HFFc6 (cell line): Measurements from ENCODE around the gene INHBA. TPM values are rescaled to one million over a fixed set of nuclear protein-coding genes. Genes with fewer than 3 reads are reported as not detected.
A peak's percentile ranks its signal among the peaks of the same experiment; 100 is the strongest.

Source experiments
- DNase-seq: peaks from one replicate; pipeline ENCODE4 v3.0.0-alpha.2; 2018
- H3K27ac Mint-ChIP-seq: 2 replicates; pipeline ENCODE4 v1.8.0; 2020; ENCODE audit warnings: mild to moderate bottlenecking, mixed read lengths
- H3K27me3 Mint-ChIP-seq: 2 replicates; pipeline ENCODE4 v1.8.0; 2021; ENCODE audit warnings: mild to moderate bottlenecking, moderate library complexity, mixed read lengths; ENCODE audit not compliant: insufficient read depth
- H3K36me3 Mint-ChIP-seq: 2 replicates; pipeline ENCODE4 v1.8.0; 2021; ENCODE audit warnings: low read depth, mixed read lengths
- H3K4me1 Mint-ChIP-seq: 2 replicates; pipeline ENCODE4 v1.8.0; 2020; ENCODE audit warnings: low read depth, mixed read lengths
- H3K4me3 Mint-ChIP-seq: 2 replicates; pipeline ENCODE4 v1.8.0; 2020; ENCODE audit warnings: mild to moderate bottlenecking, moderate library complexity, mixed read lengths
- H3K9me3 Mint-ChIP-seq: 2 replicates; pipeline ENCODE4 v1.8.0; 2020; ENCODE audit warnings: mild to moderate bottlenecking, mixed read lengths
- total RNA-seq, 6 experiments: library from RNA; stranded (reverse); fragmentation: NEBNext Ultra II Directional; extraction: Animal tissue kit (Norgen Biotek cat#: 25700); gene quantifications; 2 replicates in 1 of 6; 3 replicates in 5 of 6; pipeline ENCODE4 v1.2.3, GENCODE V29; 2021
- TF ChIP-seq, protein P1 (sequence below): fragments of 200-600 bp; sonication (generic); IDR thresholded peaks from 2 replicates; pipeline ENCODE4 v1.5.0; 2021; ENCODE audit warnings: antibody characterized with exemption, mild to moderate bottlenecking

Gene INHBA
- total RNA-seq, 6 experiments from 2014 or later: 18.1 to 29.9 (median 20.2) TPM

GRCh38 chr7:41641665-41642014 lies 61.2 kb downstream of the INHBA start:
- Mint-ChIP-seq H3K36me3 (no peaks in the 10 kb centered on the region), H3K4me1 (peaks cover 10% of the 10 kb centered on the region), H3K27ac (no peak overlapping the region), H3K27me3 (no peaks in the 10 kb centered on the region), H3K9me3 (no peaks in the 10 kb centered on the region), H3K4me3 (no peak overlapping the region)
- no peak for DNase-seq
- TF ChIP-seq, protein P1, sequence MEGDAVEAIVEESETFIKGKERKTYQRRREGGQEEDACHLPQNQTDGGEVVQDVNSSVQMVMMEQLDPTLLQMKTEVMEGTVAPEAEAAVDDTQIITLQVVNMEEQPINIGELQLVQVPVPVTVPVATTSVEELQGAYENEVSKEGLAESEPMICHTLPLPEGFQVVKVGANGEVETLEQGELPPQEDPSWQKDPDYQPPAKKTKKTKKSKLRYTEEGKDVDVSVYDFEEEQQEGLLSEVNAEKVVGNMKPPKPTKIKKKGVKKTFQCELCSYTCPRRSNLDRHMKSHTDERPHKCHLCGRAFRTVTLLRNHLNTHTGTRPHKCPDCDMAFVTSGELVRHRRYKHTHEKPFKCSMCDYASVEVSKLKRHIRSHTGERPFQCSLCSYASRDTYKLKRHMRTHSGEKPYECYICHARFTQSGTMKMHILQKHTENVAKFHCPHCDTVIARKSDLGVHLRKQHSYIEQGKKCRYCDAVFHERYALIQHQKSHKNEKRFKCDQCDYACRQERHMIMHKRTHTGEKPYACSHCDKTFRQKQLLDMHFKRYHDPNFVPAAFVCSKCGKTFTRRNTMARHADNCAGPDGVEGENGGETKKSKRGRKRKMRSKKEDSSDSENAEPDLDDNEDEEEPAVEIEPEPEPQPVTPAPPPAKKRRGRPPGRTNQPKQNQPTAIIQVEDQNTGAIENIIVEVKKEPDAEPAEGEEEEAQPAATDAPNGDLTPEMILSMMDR: no peak

- DNase-seq: no peak
- no peak overlapping the region for H3K27ac Mint-ChIP-seq
- H3K4me3 Mint-ChIP-seq: no peak overlapping the region
Observed at GRCh38 chr7:41641011-41641664, 61.8 kb downstream of the INHBA start.

GRCh38 chr7:41640487-41640886 lies 62.4 kb downstream of the INHBA start:
- Mint-ChIP-seq H3K36me3 (no peaks in the 10 kb centered on the region), H3K4me1 (peaks cover 17% of the 10 kb centered on the region), H3K9me3 (no peaks in the 10 kb centered on the region), H3K4me3 (no peak overlapping the region), H3K27ac (no peak overlapping the region), H3K27me3 (no peaks in the 10 kb centered on the region)
- DNase-seq: no peak
- TF ChIP-seq, protein P1: no peak

More at GRCh38 chr7:41641011-41641664, 61.8 kb downstream of the INHBA start:
- Mint-ChIP-seq H3K27me3 (no peaks in the 10 kb centered on the region), H3K36me3 (no peaks in the 10 kb centered on the region), H3K4me1 (peaks cover 15% of the 10 kb centered on the region), H3K9me3 (no peaks in the 10 kb centered on the region)
- TF ChIP-seq, protein P1: no peak

DNA sequence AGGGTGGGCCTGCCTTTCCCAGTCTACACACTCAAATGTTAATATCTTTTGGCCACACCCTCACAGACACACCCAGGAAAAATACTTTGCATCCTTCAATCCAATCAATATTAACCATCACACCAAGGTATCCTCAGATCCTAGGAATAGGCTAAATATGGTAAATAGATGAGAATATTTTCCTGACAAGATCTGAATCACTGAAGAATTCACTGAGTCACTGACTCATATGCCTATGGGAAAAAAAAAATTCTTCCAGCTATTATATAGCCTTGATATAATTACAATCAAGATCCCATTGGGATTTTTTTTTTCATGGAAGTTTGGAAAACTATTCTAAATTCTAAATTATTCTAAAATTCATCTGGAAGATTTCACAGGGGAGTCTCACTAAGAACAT lies 65.8 kb downstream of the INHBA start:
- TF ChIP-seq, protein P1: no peak
- Mint-ChIP-seq H3K27ac (peak overlapping the region; percentile 16; the same call in 1 of the 2 replicates), H3K4me3 (no peak overlapping the region), H3K36me3 (no peaks in the 10 kb centered on the region), H3K9me3 (no peaks in the 10 kb centered on the region), H3K27me3 (no peaks in the 10 kb centered on the region; the same call in 1 of the 2 replicates), H3K4me1 (peaks cover 17% of the 10 kb centered on the region)
- DNase-seq: no peak
